H1 (cell line): ENCODE measurements around the gene WSCD1. TPM values are rescaled to one million over a fixed set of nuclear protein-coding genes. Genes with fewer than 3 reads are reported as not detected.
A peak's percentile ranks its signal among the peaks of the same experiment; 100 is the strongest.

Source experiments
- CTCF ChIA-PET: fragments of 300-600 bp; sonication (Branson Sonifier 250); formaldehyde crosslinking; loops from one replicate; lab custom pipeline; 2021; ENCODE audit not compliant: partially characterized antibody; lab: Charles Lee
- POLR2A ChIA-PET: fragments of 300-600 bp; sonication (Branson Sonifier 250); formaldehyde crosslinking; loops from one replicate; lab custom pipeline; 2021; ENCODE audit warnings: inconsistent platforms; ENCODE audit not compliant: partially characterized antibody; lab: Charles Lee
- DNase-seq, 2 experiments: peaks; one replicate each; pipeline versions ENCODE4 v3.0.0 to v3.0.0-alpha.2; 2010 to 2022; ENCODE audit warnings: low spot score in 2 of 2, low read depth in 1 of 2, mixed read lengths in 1 of 2
- FAIRE-seq: peaks from 2 replicates; lab custom pipeline; 2011; peaks lifted over from hg19 to GRCh38; lab: Jason Lieb, UNC
- H2AFZ ChIP-seq: 2 replicates; pipeline ENCODE4 v1.8.1; 2012; ENCODE audit warnings: low read length, inconsistent platforms
- H2AK5ac ChIP-seq: 2 replicates; pipeline ENCODE4 v1.6.1; 2013; ENCODE audit warnings: low read depth, low read length
- H2BK120ac ChIP-seq: replicated peaks from 2 replicates; pipeline ENCODE3; 2013; ENCODE audit warnings: low read depth, low read length, inconsistent platforms
- H2BK12ac ChIP-seq: 2 replicates; pipeline ENCODE4 v1.6.1; 2013; ENCODE audit warnings: low read depth, low read length
- H2BK15ac ChIP-seq: 2 replicates; pipeline ENCODE4 v1.6.1; 2013; ENCODE audit warnings: low read length
- H2BK20ac ChIP-seq: 2 replicates; pipeline ENCODE4 v1.6.1; 2013; ENCODE audit warnings: low read length
- H2BK5ac ChIP-seq: 2 replicates; pipeline ENCODE4 v1.6.1; 2013; ENCODE audit warnings: low read depth, low read length
- H3K14ac ChIP-seq: 2 replicates; pipeline ENCODE4 v1.6.1; 2013; ENCODE audit warnings: inconsistent platforms; ENCODE audit not compliant: insufficient read length
- H3K18ac ChIP-seq: 2 replicates; pipeline ENCODE4 v1.6.1; 2013; ENCODE audit warnings: low read length; ENCODE audit errors: extremely low read depth
- H3K23ac ChIP-seq: 2 replicates; pipeline ENCODE4 v1.6.1; 2013; ENCODE audit warnings: inconsistent platforms; ENCODE audit not compliant: insufficient read length
- H3K23me2 ChIP-seq: 2 replicates; pipeline ENCODE4 v1.6.1; 2013; ENCODE audit warnings: low read depth, low read length
- H3K27ac ChIP-seq: 2 replicates; pipeline ENCODE4 v1.6.1; 2011; ENCODE audit warnings: low read depth, low read length, inconsistent platforms
- H3K27me3 ChIP-seq, 4 experiments: replicated peaks in 1 of 4; 1 replicate in 1 of 4; 2 replicates in 3 of 4; pipeline versions ENCODE4 v1.6.1 to v1.8.1; 2011 to 2013; ENCODE audit warnings: low read length in 3 of 4, mild to moderate bottlenecking in 3 of 4, inconsistent platforms in 2 of 4, mixed read lengths in 2 of 4, moderate library complexity in 1 of 4; ENCODE audit not compliant: control insufficient read depth in 3 of 4, insufficient read depth in 3 of 4; ENCODE audit errors: extremely low read depth in 1 of 4
- H3K36me3 ChIP-seq, 4 experiments: 2 replicates each; pipeline versions ENCODE4 v1.6.1 to v1.8.1; 2011 to 2013; ENCODE audit warnings: mild to moderate bottlenecking in 4 of 4, low read length in 3 of 4, moderate library complexity in 2 of 4, control low read depth in 1 of 4, inconsistent platforms in 1 of 4; ENCODE audit not compliant: insufficient read depth in 4 of 4, control insufficient read depth in 2 of 4
- H3K4ac ChIP-seq: replicated peaks from 2 replicates; pipeline ENCODE3; 2013; ENCODE audit warnings: low read length, low read depth, mixed read lengths, inconsistent platforms; ENCODE audit not compliant: insufficient read length
- H3K4me1 ChIP-seq, 4 experiments: replicated peaks in 1 of 4; 1 replicate in 1 of 4; 2 replicates in 3 of 4; pipeline versions ENCODE4 v1.6.1 to v1.8.1; 2011 to 2013; ENCODE audit warnings: low read length in 3 of 4, inconsistent platforms in 2 of 4, mixed read lengths in 1 of 4; ENCODE audit not compliant: insufficient read depth in 4 of 4, control insufficient read depth in 3 of 4
- H3K4me2 ChIP-seq, 2 experiments: 2 replicates each; pipeline versions ENCODE4 v1.6.1 to v1.8.1; 2011 to 2013; ENCODE audit warnings: low read depth in 2 of 2, low read length in 2 of 2, control low read depth in 1 of 2, inconsistent platforms in 1 of 2, mild to moderate bottlenecking in 1 of 2; ENCODE audit not compliant: insufficient read depth in 1 of 2
- H3K4me3 ChIP-seq, 4 experiments: fragments of 200-600, 300-600 bp in 1 of 4; sonication (generic), shearing (Covaris generic), sonication (Bioruptor Twin) in 1 of 4; 2 replicates each; pipeline versions ENCODE4 v1.5.1 to v1.8.1; 2011 to 2016; ENCODE audit warnings: low read length in 4 of 4, low read depth in 3 of 4, control low read depth in 2 of 4, inconsistent platforms in 2 of 4, mild to moderate bottlenecking in 2 of 4, mixed read lengths in 1 of 4, moderate library complexity in 1 of 4; ENCODE audit not compliant: insufficient read depth in 2 of 4; ENCODE audit errors: extremely low read depth in 1 of 4
- H3K56ac ChIP-seq: replicated peaks from 2 replicates; pipeline ENCODE3; 2013; ENCODE audit warnings: low read depth, mild to moderate bottlenecking, mixed read lengths, low read length, inconsistent platforms; ENCODE audit not compliant: insufficient read length
- H3K79me1 ChIP-seq: 2 replicates; pipeline ENCODE4 v1.6.1; 2013; ENCODE audit warnings: low read depth, low read length, control low read depth
- H3K79me2 ChIP-seq, 2 experiments: 2 replicates each; pipeline versions ENCODE4 v1.6.1 to v1.8.1; 2012 to 2013; ENCODE audit warnings: low read length in 2 of 2, mild to moderate bottlenecking in 2 of 2, inconsistent platforms in 1 of 2; ENCODE audit not compliant: insufficient read depth in 2 of 2, control insufficient read depth in 1 of 2
- H3K9ac ChIP-seq, 4 experiments: replicated peaks in 1 of 4; 1 replicate in 1 of 4; 2 replicates in 3 of 4; pipeline versions ENCODE4 v1.6.1 to v1.8.1; 2011 to 2013; ENCODE audit warnings: low read depth in 3 of 4, low read length in 3 of 4, control low read depth in 2 of 4, mild to moderate bottlenecking in 2 of 4, moderate library complexity in 2 of 4, inconsistent platforms in 1 of 4; ENCODE audit errors: extremely low read depth in 1 of 4
- H3K9me3 ChIP-seq, 2 experiments: 2 replicates each; pipeline versions ENCODE4 v1.6.1 to v1.8.1; 2012 to 2013; ENCODE audit warnings: mild to moderate bottlenecking in 2 of 2, moderate library complexity in 2 of 2, control low read depth in 1 of 2, inconsistent platforms in 1 of 2, low read depth in 1 of 2, low read length in 1 of 2, mixed read lengths in 1 of 2; ENCODE audit not compliant: insufficient read depth in 2 of 2
- H4K20me1 ChIP-seq, 2 experiments: replicated peaks in 1 of 2; 2 replicates each; pipeline versions ENCODE3 to v1.8.1; 2011 to 2013; ENCODE audit warnings: inconsistent platforms in 2 of 2, low read length in 2 of 2, mild to moderate bottlenecking in 1 of 2; ENCODE audit not compliant: insufficient read depth in 2 of 2, control insufficient read depth in 1 of 2
- H4K5ac ChIP-seq: 2 replicates; pipeline ENCODE4 v1.6.1; 2013; ENCODE audit warnings: low read length, low read depth, mixed read lengths, inconsistent platforms; ENCODE audit not compliant: insufficient read length
- H4K8ac ChIP-seq: 2 replicates; pipeline ENCODE4 v1.8.0; 2013; ENCODE audit warnings: mild to moderate bottlenecking, moderate library complexity, low read length, inconsistent platforms; ENCODE audit not compliant: insufficient read depth; ENCODE audit errors: extremely low read depth
- H4K91ac ChIP-seq: replicated peaks from 2 replicates; pipeline ENCODE3; 2013; ENCODE audit warnings: low read length, mixed read lengths, inconsistent platforms; ENCODE audit not compliant: insufficient read length
- ASH2L ChIP-seq: fragments of 200-600, 300-600 bp; sonication (generic); IDR thresholded peaks from one replicate; pipeline ENCODE4 v1.7.1; 2017; ENCODE audit warnings: low read length
- BCL11A ChIP-seq, 2 experiments: IDR thresholded peaks; one replicate each; pipeline ENCODE4 v1.6.1; 2011; ENCODE audit warnings: low read depth in 2 of 2, low read length in 2 of 2, mild to moderate bottlenecking in 2 of 2
- CBX8 ChIP-seq: fragments of 300-800, 300-1000 bp; sonication (generic); IDR thresholded peaks from 2 replicates; pipeline ENCODE4 v1.7.1; 2016; ENCODE audit warnings: low read depth, low read length, borderline replicate concordance
- EGR1 ChIP-seq: IDR thresholded peaks from 2 replicates; pipeline ENCODE4 v1.6.1; 2011; ENCODE audit warnings: low read depth, low read length, borderline replicate concordance
- EZH2 ChIP-seq: fragments of 200-600 bp; sonication (generic); IDR thresholded peaks from 2 replicates; pipeline ENCODE4 v1.7.1; 2012; ENCODE audit warnings: low read depth, mild to moderate bottlenecking, moderate library complexity, low read length, inconsistent platforms; ENCODE audit not compliant: severe bottlenecking
- GABPA ChIP-seq: IDR thresholded peaks from 2 replicates; pipeline ENCODE4 v1.6.1; 2011; ENCODE audit warnings: mild to moderate bottlenecking, low read length, moderate library complexity, borderline replicate concordance; ENCODE audit not compliant: insufficient read depth
- GTF2F1 ChIP-seq: IDR thresholded peaks from 2 replicates; pipeline ENCODE4 v1.6.1; 2012; ENCODE audit warnings: low read depth, low read length, improper control_type of control experiment, borderline replicate concordance
- JUN ChIP-seq: IDR thresholded peaks from 2 replicates; pipeline ENCODE4 v1.6.1; 2011; ENCODE audit warnings: low read depth, mild to moderate bottlenecking, improper control_type of control experiment, low read length
- JUND ChIP-seq: IDR thresholded peaks from 2 replicates; pipeline ENCODE4 v1.6.1; 2011; ENCODE audit warnings: mild to moderate bottlenecking, improper control_type of control experiment, low read length
- MAFK ChIP-seq: IDR thresholded peaks from 2 replicates; pipeline ENCODE4 v1.6.1; 2012; ENCODE audit warnings: low read depth, mild to moderate bottlenecking, improper control_type of control experiment, low read length
- RAD21 ChIP-seq, 2 experiments: IDR thresholded peaks in 1 of 2; conservative IDR thresholded peaks in 1 of 2; 2 replicates each; pipeline ENCODE4 v1.6.1; 2011; ENCODE audit warnings: low read depth in 2 of 2, low read length in 2 of 2, improper control_type of control experiment in 1 of 2, inconsistent platforms in 1 of 2, mild to moderate bottlenecking in 1 of 2, moderate library complexity in 1 of 2
- TEAD4 ChIP-seq: IDR thresholded peaks from 2 replicates; pipeline ENCODE4 v1.6.1; 2012; ENCODE audit warnings: low read depth, low read length, inconsistent platforms, mixed read lengths
- WGBS, 2 experiments: shearing (Covaris generic) in 1 of 2; methylation state at CpG; one replicate each; pipeline versions ENCODE4 v1.1.6 to v1.1.7; 2013 to 2015; ENCODE audit warnings: low lambda C conversion rate in 2 of 2, mixed read lengths in 2 of 2, inconsistent platforms in 1 of 2, low coverage in 1 of 2, missing lambda C conversion rate in 1 of 2; ENCODE audit not compliant: insufficient replicate concordance in 2 of 2, insufficient coverage in 1 of 2, insufficient read length in 1 of 2; ENCODE audit errors: extremely low coverage in 1 of 2, missing lambda C conversion rate in 1 of 2; 5-methylcytosine and 5-hydroxymethylcytosine counted together
- polyA plus RNA-seq, 7 experiments: library from polyadenylated mRNA; depleted of rRNA in 3 of 7; stranded (reverse) in 5 of 7; unstranded in 2 of 7; fragments of >200 nt in 5 of 7; fragments of 200-250 nt in 2 of 7; gene quantifications; 1 replicate in 5 of 7; 2 replicates in 1 of 7; 4 replicates in 1 of 7; pipeline versions ENCODE4 v1.2.1 to v1.2.3, GENCODE V29; 2011 to 2013; ENCODE audit warnings: missing spikeins in 2 of 7, mixed read lengths in 2 of 7
- total RNA-seq: library from RNA; stranded (reverse); fragmentation: NEBNext Ultra II Directional; extraction: Animal tissue kit (Norgen Biotek cat#: 25700); gene quantifications from 2 replicates; pipeline ENCODE4 v1.2.1, GENCODE V29; 2021

Gene WSCD1
- total and polyA plus RNA-seq, 2 of the 8 experiments (the other 6 are each of a cell fraction or from before 2014, with no cell fraction given), result 21.9 to 39.0 TPM

- DNase-seq (no peak), FAIRE-seq (no peak)
- no peak overlapping the region for H4K5ac ChIP-seq
- no peak overlapping the region for H4K91ac ChIP-seq
- no peak overlapping the region for H3K14ac ChIP-seq
- H4K8ac ChIP-seq, result no peak overlapping the region
- no peak overlapping the region for H2BK120ac ChIP-seq
- no peaks in the 10 kb centered on the region for H3K9me3 ChIP-seq
- H3K79me2 ChIP-seq, result no peaks in the 10 kb centered on the region
- no peaks in the 10 kb centered on the region for H3K23me2 ChIP-seq
- no peak overlapping the region for H2BK20ac ChIP-seq
- no peak overlapping the region for H3K4ac ChIP-seq
- H3K36me3 ChIP-seq, result no peaks in the 10 kb centered on the region
- no peak overlapping the region for H3K4me2 ChIP-seq
- no peaks in the 10 kb centered on the region for H4K20me1 ChIP-seq
- no peak overlapping the region for H3K23ac ChIP-seq
- 90% methylated on average over 6 of the region's 6 CpGs; no CpG with 5 or more reads in 1 of the 2 experiments for WGBS, 2 experiments
- H2AK5ac ChIP-seq, result no peak overlapping the region
- H3K79me1 ChIP-seq, result no peaks in the 10 kb centered on the region
- ChIA-PET POLR2A (no interaction called here), CTCF (interaction anchor here (1.0 kb wide), 1 partner anchor 174 kb away, joined by 3 read pairs; no protein-coding TSS in a partner anchor)
- H2AFZ ChIP-seq, result no peak overlapping the region
- H3K18ac ChIP-seq, result no peak overlapping the region
- H3K56ac ChIP-seq, result no peak overlapping the region
- no peak overlapping the region for H3K4me3 ChIP-seq
- H2BK5ac ChIP-seq, result no peak overlapping the region
- H3K27ac ChIP-seq, result no peak overlapping the region
- H2BK15ac ChIP-seq, result 0 out of 2 replicates have a peak overlapping the region, but pooled peaks have one; percentile 84
- H2BK12ac ChIP-seq, result 0 out of 2 replicates have a peak overlapping the region, but pooled peaks have one; percentile 23
- H3K4me1 ChIP-seq, result peaks cover 0 to 4% (median 1%) of the 10 kb centered on the region in 4 experiments; a peak in 2 of 7 replicates
- H3K27me3 ChIP-seq, result 0 out of 7 replicates have a peak, but pooled peaks cover 0 to 2% (median 0%) of the 10 kb centered on the region in 4 experiments
- no peak overlapping the region for H3K9ac ChIP-seq
- no peak for TF ChIP-seq JUND
- no peak for TF ChIP-seq ASH2L
- TF ChIP-seq EZH2, result no peak
- TF ChIP-seq GTF2F1, result no peak
- no peak for TF ChIP-seq CBX8
- TF ChIP-seq EGR1, result no peak
- TF ChIP-seq GABPA, result no peak
- TF ChIP-seq BCL11A (IDR thresholded peaks at IDR 0.05; ENCODE audit: low read depth in 2 of 2, low read length in 2 of 2), result no peak
- no peak for TF ChIP-seq MAFK
- no peak for TF ChIP-seq JUN
- no peak for TF ChIP-seq TEAD4
- TF ChIP-seq RAD21 (IDR thresholded peaks at IDR 0.05 in 1 of 2, conservative IDR thresholded peaks at IDR 0.05 in 1 of 2; ENCODE audit: low read depth in 2 of 2, low read length in 2 of 2), result no peak
These were observed 46.9 kb upstream of the WSCD1 start for GRCh38 chr17:6023036-6023831.
